ELF-1 (cell line): ENCODE data around the gene MEGF11.

Experiments used
- DNase-seq: peaks from one replicate; pipeline ENCODE4 v3.0.0-alpha.2; 2016; ENCODE audit warnings: low read depth, low spot score

Gene MEGF11

GRCh38 chr15:66144978-66145725 is 108.4 kb downstream of the MEGF11 start:
- no peak for DNase-seq

- no peak for DNase-seq
These were observed 111.3 kb downstream of the MEGF11 start for GRCh38 chr15:66142285-66142684.

- DNase-seq, result no peak
These were observed 113.9 kb downstream of the MEGF11 start for GRCh38 chr15:66139591-66140207.

GRCh38 chr15:66138892-66139590 is 114.5 kb downstream of the MEGF11 start:
- DNase-seq, result no peak

- DNase-seq, result no peak
These were observed 115.3 kb downstream of the MEGF11 start for GRCh38 chr15:66138096-66138783.

- DNase-seq, result no peak
These were observed 116.6 kb downstream of the MEGF11 start for GRCh38 chr15:66136948-66137347.

GRCh38 chr15:66135664-66136063 is 117.9 kb downstream of the MEGF11 start:
- no peak for DNase-seq

GRCh38 chr15:66134284-66134683 is 119.3 kb downstream of the MEGF11 start:
- DNase-seq, result no peak

- DNase-seq, result peak; percentile 35
These were observed 120.2 kb downstream of the MEGF11 start for GRCh38 chr15:66133247-66133885.

GRCh38 chr15:66132251-66132816 is 121.2 kb downstream of the MEGF11 start:
- no peak for DNase-seq

GRCh38 chr15:66131831-66132230 is 121.7 kb downstream of the MEGF11 start:
- no peak for DNase-seq

GRCh38 chr15:66131200-66131599 is 122.3 kb downstream of the MEGF11 start:
- no peak for DNase-seq

GRCh38 chr15:66130496-66131034 is 123.0 kb downstream of the MEGF11 start:
- no peak for DNase-seq

GRCh38 chr15:66129586-66129985 is 124.0 kb downstream of the MEGF11 start:
- DNase-seq, result no peak

- DNase-seq, result no peak
These were observed 125.4 kb downstream of the MEGF11 start for GRCh38 chr15:66128116-66128680.

- no peak for DNase-seq
These were observed 127.1 kb downstream of the MEGF11 start for GRCh38 chr15:66126456-66126855.

GRCh38 chr15:66126031-66126441 is 127.5 kb downstream of the MEGF11 start:
- peak; percentile 28 for DNase-seq

GRCh38 chr15:66124651-66125050 is 128.9 kb downstream of the MEGF11 start:
- DNase-seq, result no peak

- no peak for DNase-seq
These were observed 129.8 kb downstream of the MEGF11 start for GRCh38 chr15:66123799-66124198.

- DNase-seq, result no peak
These were observed 133.1 kb downstream of the MEGF11 start for GRCh38 chr15:66120422-66120821.

GRCh38 chr15:66117841-66118240 is 135.7 kb downstream of the MEGF11 start:
- DNase-seq, result no peak
